ENCODE measurements around the gene SLC22A23.

Gene SLC22A23

DNA sequence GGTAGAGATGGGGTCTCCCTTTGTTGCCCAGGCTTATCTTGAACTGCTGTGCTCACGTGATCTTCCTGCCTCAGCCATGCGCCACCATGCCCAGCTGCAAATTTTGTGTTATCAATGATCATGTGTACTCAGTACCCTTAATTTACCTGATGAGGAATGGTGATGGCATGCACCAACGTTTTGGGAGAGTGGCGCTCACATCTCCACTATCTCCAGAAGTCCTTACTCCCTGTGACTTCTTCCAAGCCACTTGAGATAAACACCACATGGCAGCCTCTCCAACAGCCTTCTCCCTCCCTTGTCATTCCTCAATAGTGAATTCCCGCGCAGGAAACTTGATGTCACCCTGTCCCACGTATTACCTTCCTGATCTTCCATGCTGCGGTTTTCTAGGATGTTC is 140.0 kb downstream of the SLC22A23 start:
- Histone ChIP-seq H3K4me1 (ENCODE audit: control insufficient read depth, insufficient read depth, low read length) (no peaks in the 10 kb centered on the region), H3K9me3 (ENCODE audit: control insufficient read depth, insufficient read depth, low read length) (no peaks in the 10 kb centered on the region), H3K27me3 (ENCODE audit: control insufficient read depth, insufficient read depth, low read length) (no peaks in the 10 kb centered on the region), H3K36me3 (ENCODE audit: control insufficient read depth, insufficient read depth, low read length) (peaks cover 5% of the 10 kb centered on the region), H3K9ac (ENCODE audit: low read depth, low read length) (no peak overlapping the region), H3K4me3 (ENCODE audit: low read depth, low read length) (no peak overlapping the region)

GRCh38 chr6:3316331-3316730 is 140.5 kb downstream of the SLC22A23 start:
- H3K27me3 ChIP-seq (ENCODE audit: control insufficient read depth, insufficient read depth, low read length), result no peaks in the 10 kb centered on the region

DNA sequence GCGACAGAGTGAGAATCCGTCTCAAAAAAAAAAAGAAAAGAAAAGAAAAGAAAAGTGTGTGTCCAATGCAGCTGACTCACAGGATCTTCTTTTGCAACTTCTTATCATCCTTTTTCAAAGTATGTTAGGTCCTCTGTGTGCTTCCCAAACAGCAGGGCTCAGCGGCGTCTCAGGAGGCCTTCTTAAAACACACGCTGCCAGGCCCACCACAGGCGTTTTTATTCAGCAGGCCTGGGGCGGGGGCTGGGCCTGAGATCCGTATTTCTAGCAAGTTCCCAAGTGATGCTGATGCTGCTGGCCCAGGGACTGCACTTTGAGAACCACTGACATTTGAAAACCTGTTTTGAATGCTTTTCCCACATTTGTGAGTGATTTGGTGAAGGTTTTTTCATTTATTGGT is 141.0 kb downstream of the SLC22A23 start:
- Histone ChIP-seq H3K9me3 (ENCODE audit: control insufficient read depth, insufficient read depth, low read length) (no peaks in the 10 kb centered on the region), H3K27me3 (ENCODE audit: control insufficient read depth, insufficient read depth, low read length) (no peaks in the 10 kb centered on the region), H3K4me3 (ENCODE audit: low read depth, low read length) (no peak overlapping the region), H3K36me3 (ENCODE audit: control insufficient read depth, insufficient read depth, low read length) (peaks cover 5% of the 10 kb centered on the region), H3K4me1 (ENCODE audit: control insufficient read depth, insufficient read depth, low read length) (no peaks in the 10 kb centered on the region), H3K9ac (ENCODE audit: low read depth, low read length) (no peak overlapping the region)

More at GRCh38 chr6:3316331-3316730, 140.5 kb downstream of the SLC22A23 start:
- Histone ChIP-seq H3K4me1 (ENCODE audit: control insufficient read depth, insufficient read depth, low read length) (no peaks in the 10 kb centered on the region), H3K9me3 (ENCODE audit: control insufficient read depth, insufficient read depth, low read length) (no peaks in the 10 kb centered on the region), H3K4me3 (ENCODE audit: low read depth, low read length) (no peak overlapping the region), H3K9ac (ENCODE audit: low read depth, low read length) (no peak overlapping the region), H3K36me3 (ENCODE audit: control insufficient read depth, insufficient read depth, low read length) (peaks cover 5% of the 10 kb centered on the region)

- Histone ChIP-seq H3K4me1 (ENCODE audit: control insufficient read depth, insufficient read depth, low read length) (peaks cover under 1% of the 10 kb centered on the region), H3K4me3 (ENCODE audit: low read depth, low read length) (no peak overlapping the region), H3K36me3 (ENCODE audit: control insufficient read depth, insufficient read depth, low read length) (peaks cover 5% of the 10 kb centered on the region), H3K9ac (ENCODE audit: low read depth, low read length) (no peak overlapping the region), H3K9me3 (ENCODE audit: control insufficient read depth, insufficient read depth, low read length) (no peaks in the 10 kb centered on the region), H3K27me3 (ENCODE audit: control insufficient read depth, insufficient read depth, low read length) (no peaks in the 10 kb centered on the region)
Observed at GRCh38 chr6:3314621-3315467, 142.0 kb downstream of the SLC22A23 start.

DNA sequence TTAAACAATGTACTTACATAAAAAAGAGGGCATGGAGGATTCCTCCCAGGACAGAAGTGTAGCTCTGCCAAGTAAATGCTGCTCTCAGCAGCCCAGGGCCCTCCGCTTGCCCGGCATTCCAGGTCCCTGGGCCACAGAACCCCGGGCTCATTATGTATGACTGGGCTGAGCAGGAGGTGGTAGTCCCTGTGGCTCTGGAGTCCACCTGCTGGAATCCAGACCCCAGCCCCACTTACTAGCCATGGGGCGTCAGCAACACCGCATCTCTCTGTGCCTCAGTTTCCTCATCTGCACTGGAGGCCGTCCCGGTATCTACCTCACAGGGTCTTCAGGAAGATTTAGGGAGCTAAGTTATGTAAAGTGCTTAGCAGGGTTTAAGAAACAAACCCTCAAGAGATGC is 142.7 kb downstream of the SLC22A23 start:
- Histone ChIP-seq H3K4me1 (ENCODE audit: control insufficient read depth, insufficient read depth, low read length) (peaks cover 5% of the 10 kb centered on the region), H3K9ac (ENCODE audit: low read depth, low read length) (no peak overlapping the region), H3K9me3 (ENCODE audit: control insufficient read depth, insufficient read depth, low read length) (no peaks in the 10 kb centered on the region), H3K4me3 (ENCODE audit: low read depth, low read length) (no peak overlapping the region), H3K27me3 (ENCODE audit: control insufficient read depth, insufficient read depth, low read length) (no peaks in the 10 kb centered on the region), H3K36me3 (ENCODE audit: control insufficient read depth, insufficient read depth, low read length) (peaks cover 5% of the 10 kb centered on the region)

GRCh38 chr6:3312604-3313231 is 144.1 kb downstream of the SLC22A23 start:
- H3K4me3 ChIP-seq (ENCODE audit: low read depth, low read length), result no peak overlapping the region
- H3K9me3 ChIP-seq (ENCODE audit: control insufficient read depth, insufficient read depth, low read length), result no peaks in the 10 kb centered on the region
- H3K4me1 ChIP-seq (ENCODE audit: control insufficient read depth, insufficient read depth, low read length), result peaks cover 5% of the 10 kb centered on the region
- peaks cover 3% of the 10 kb centered on the region for H3K36me3 ChIP-seq (ENCODE audit: control insufficient read depth, insufficient read depth, low read length)
- H3K27me3 ChIP-seq (ENCODE audit: control insufficient read depth, insufficient read depth, low read length), result no peaks in the 10 kb centered on the region
- no peak overlapping the region for H3K9ac ChIP-seq (ENCODE audit: low read depth, low read length)

DNA sequence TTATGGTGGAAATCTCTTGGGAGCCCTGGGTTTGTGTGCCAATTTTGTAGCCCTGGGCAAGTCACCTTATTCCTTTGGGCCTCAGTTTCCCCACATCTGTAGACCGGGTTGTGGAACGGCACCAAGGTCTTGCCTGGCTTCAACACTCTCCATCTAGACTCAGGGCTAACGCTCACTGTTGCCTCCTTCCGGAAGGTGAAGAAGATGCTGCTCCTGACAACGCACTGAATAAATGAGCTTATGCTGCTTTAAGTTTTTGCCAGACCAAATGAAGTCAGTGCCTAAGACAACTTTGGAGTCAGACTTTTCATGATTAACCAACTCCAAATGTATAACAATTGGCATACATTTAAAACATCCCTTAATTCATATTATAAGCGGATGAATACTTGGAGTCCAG is 145.0 kb downstream of the SLC22A23 start:
- H3K36me3 ChIP-seq (ENCODE audit: control insufficient read depth, insufficient read depth, low read length), result peaks cover 9% of the 10 kb centered on the region
- peaks cover 5% of the 10 kb centered on the region for H3K4me1 ChIP-seq (ENCODE audit: control insufficient read depth, insufficient read depth, low read length)
- no peak overlapping the region for H3K9ac ChIP-seq (ENCODE audit: low read depth, low read length)
- H3K4me3 ChIP-seq (ENCODE audit: low read depth, low read length), result no peak overlapping the region
- H3K27me3 ChIP-seq (ENCODE audit: control insufficient read depth, insufficient read depth, low read length), result no peaks in the 10 kb centered on the region
- H3K9me3 ChIP-seq (ENCODE audit: control insufficient read depth, insufficient read depth, low read length), result no peaks in the 10 kb centered on the region

DNA sequence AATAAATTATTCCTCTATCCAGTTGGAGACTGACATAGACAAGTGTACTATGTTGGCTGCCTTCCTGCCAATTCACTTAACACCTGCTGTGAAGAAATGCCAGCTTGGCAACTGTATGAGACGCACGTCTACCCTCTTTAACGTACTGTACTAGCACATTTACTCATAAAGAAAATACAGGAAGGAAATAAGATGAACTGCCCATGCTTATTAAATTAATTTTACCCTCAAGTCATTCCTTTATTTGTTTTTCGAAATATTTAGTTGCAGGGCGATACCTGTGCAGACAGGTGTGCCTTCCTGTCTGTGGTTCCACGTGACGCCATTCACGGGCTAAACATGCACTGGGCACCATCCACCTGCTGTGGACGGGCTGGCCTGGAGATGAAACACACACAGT is 146.1 kb downstream of the SLC22A23 start:
- no peak overlapping the region for H3K9ac ChIP-seq (ENCODE audit: low read depth, low read length)
- H3K4me3 ChIP-seq (ENCODE audit: low read depth, low read length), result no peak overlapping the region

DNA sequence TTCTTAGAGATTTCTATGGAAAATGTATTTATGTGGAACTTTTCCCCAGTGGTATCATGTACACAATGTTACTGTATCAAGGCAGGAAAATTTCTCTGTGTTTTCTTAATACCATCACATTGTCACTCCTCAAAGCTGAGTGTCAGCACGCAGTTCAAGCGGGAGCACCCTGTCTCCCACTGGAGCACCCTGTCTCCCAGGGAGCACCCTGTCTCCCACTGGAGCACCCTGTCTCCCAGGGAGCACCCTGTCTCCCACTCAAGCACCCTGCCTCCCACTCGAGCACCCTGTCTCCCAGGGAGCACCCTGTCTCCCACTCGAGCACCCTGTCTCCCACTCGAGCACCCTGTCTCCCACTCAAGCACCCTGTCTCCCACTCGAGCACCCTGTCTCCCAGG is 146.8 kb downstream of the SLC22A23 start:
- Histone ChIP-seq H3K4me1 (ENCODE audit: control insufficient read depth, insufficient read depth, low read length) (peaks cover 5% of the 10 kb centered on the region), H3K27me3 (ENCODE audit: control insufficient read depth, insufficient read depth, low read length) (no peaks in the 10 kb centered on the region), H3K36me3 (ENCODE audit: control insufficient read depth, insufficient read depth, low read length) (peaks cover 9% of the 10 kb centered on the region), H3K4me3 (ENCODE audit: low read depth, low read length) (no peak overlapping the region), H3K9me3 (ENCODE audit: control insufficient read depth, insufficient read depth, low read length) (no peaks in the 10 kb centered on the region), H3K9ac (ENCODE audit: low read depth, low read length) (no peak overlapping the region)

More for the DNA sequence above, 146.1 kb downstream of the SLC22A23 start:
- H3K36me3 ChIP-seq (ENCODE audit: control insufficient read depth, insufficient read depth, low read length), result peaks cover 9% of the 10 kb centered on the region
- H3K9me3 ChIP-seq (ENCODE audit: control insufficient read depth, insufficient read depth, low read length), result no peaks in the 10 kb centered on the region
- no peaks in the 10 kb centered on the region for H3K27me3 ChIP-seq (ENCODE audit: control insufficient read depth, insufficient read depth, low read length)
- H3K4me1 ChIP-seq (ENCODE audit: control insufficient read depth, insufficient read depth, low read length), result peaks cover 5% of the 10 kb centered on the region

- H3K4me3 ChIP-seq (ENCODE audit: low read depth, low read length), result no peak overlapping the region
- H3K4me1 ChIP-seq (ENCODE audit: control insufficient read depth, insufficient read depth, low read length), result peaks cover 5% of the 10 kb centered on the region
- no peaks in the 10 kb centered on the region for H3K9me3 ChIP-seq (ENCODE audit: control insufficient read depth, insufficient read depth, low read length)
- H3K36me3 ChIP-seq (ENCODE audit: control insufficient read depth, insufficient read depth, low read length), result peaks cover 9% of the 10 kb centered on the region
- H3K9ac ChIP-seq (ENCODE audit: low read depth, low read length), result no peak overlapping the region
- H3K27me3 ChIP-seq (ENCODE audit: control insufficient read depth, insufficient read depth, low read length), result no peaks in the 10 kb centered on the region
Observed at GRCh38 chr6:3309391-3310050, 147.3 kb downstream of the SLC22A23 start.

GRCh38 chr6:3308106-3308505 is 148.7 kb downstream of the SLC22A23 start:
- Histone ChIP-seq H3K27me3 (ENCODE audit: control insufficient read depth, insufficient read depth, low read length) (no peaks in the 10 kb centered on the region), H3K36me3 (ENCODE audit: control insufficient read depth, insufficient read depth, low read length) (peaks cover 9% of the 10 kb centered on the region)

More at GRCh38 chr6:3308106-3308505, 148.7 kb downstream of the SLC22A23 start:
- Histone ChIP-seq H3K4me3 (ENCODE audit: low read depth, low read length) (no peak overlapping the region), H3K4me1 (ENCODE audit: control insufficient read depth, insufficient read depth, low read length) (peaks cover 5% of the 10 kb centered on the region), H3K9ac (ENCODE audit: low read depth, low read length) (no peak overlapping the region), H3K9me3 (ENCODE audit: control insufficient read depth, insufficient read depth, low read length) (no peaks in the 10 kb centered on the region)
